Astrocyte of the cerebellum (primary cell): Measurements from ENCODE around the gene YTHDF1.

ENCODE experiments used
- DNase-seq: peaks from one replicate; pipeline ENCODE4 v3.0.0-alpha.2; 2011; ENCODE audit warnings: low read depth
- H3K4me3 ChIP-seq: 2 replicates; pipeline ENCODE4 v1.5.1; 2011; ENCODE audit warnings: mild to moderate bottlenecking, low read depth, low read length, moderate library complexity
- in situ Hi-C: cut with HindIII; loops from 2 replicates; pipeline ENCODE4 v1.10.0; 2017; ENCODE audit warnings: low sequenced_read_pairs
- TF ChIP-seq, protein P1 (sequence below): IDR thresholded peaks from 2 replicates; pipeline ENCODE4 v1.5.1; 2012; ENCODE audit warnings: low read length, low read depth, moderate library complexity, mild to moderate bottlenecking; ENCODE audit errors: missing control alignments

Gene YTHDF1

DNA sequence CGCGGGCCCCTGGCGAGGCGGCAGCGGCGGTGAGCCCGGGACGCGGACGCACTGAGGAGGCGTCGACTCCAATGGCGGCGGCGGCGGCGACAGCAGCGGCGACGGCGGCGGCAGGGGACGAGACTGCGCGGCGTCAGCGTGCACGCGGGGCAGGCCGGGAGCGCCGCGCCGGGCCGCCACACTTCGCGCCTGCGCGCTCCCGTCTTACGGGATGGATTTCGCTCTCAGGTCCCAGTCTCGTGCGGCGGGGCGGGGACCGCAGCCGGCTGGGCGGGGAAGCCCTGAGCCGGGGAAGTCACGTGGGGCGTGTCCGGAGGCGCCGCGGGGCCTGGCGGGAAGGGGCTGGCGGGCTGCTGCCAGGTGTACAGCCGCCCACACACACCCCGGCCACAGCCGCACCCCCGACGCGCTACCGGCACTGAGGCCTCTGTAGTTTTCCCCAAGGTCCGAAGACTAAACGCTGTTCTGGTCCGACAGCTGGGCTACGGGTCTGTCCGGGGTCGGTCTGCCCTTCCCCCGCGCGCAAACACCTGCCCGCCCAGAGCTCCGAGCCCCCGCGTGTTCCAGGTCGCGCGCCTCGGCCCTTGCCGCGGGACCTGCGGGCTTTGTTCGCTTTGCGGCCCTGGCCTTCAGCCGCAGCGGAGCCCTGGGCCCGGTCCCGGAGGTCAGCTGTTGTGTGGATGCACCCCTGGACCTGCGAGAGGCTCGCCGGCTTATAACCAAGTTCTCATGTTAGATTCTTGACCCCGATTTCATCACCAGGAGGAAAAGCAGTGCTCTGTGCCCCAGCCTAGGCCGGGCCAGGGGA is at the start of gene YTHDF1:
YTHDF1 (minus strand) TSS at position 91 of the 808 bp plus-strand sequence. CDS start 239 bp downstream, outside the sequence.
- in situ Hi-C loops = loop anchor here (25.0 kb wide), 1 partner anchor 129 kb away; no protein-coding TSS in a partner anchor
- peak within 1 kb of the TSS; percentile 80 for H3K4me3 ChIP-seq
- TF ChIP-seq, protein P1, sequence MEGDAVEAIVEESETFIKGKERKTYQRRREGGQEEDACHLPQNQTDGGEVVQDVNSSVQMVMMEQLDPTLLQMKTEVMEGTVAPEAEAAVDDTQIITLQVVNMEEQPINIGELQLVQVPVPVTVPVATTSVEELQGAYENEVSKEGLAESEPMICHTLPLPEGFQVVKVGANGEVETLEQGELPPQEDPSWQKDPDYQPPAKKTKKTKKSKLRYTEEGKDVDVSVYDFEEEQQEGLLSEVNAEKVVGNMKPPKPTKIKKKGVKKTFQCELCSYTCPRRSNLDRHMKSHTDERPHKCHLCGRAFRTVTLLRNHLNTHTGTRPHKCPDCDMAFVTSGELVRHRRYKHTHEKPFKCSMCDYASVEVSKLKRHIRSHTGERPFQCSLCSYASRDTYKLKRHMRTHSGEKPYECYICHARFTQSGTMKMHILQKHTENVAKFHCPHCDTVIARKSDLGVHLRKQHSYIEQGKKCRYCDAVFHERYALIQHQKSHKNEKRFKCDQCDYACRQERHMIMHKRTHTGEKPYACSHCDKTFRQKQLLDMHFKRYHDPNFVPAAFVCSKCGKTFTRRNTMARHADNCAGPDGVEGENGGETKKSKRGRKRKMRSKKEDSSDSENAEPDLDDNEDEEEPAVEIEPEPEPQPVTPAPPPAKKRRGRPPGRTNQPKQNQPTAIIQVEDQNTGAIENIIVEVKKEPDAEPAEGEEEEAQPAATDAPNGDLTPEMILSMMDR = no peak
- DNase-seq = peak; percentile 69

DNA sequence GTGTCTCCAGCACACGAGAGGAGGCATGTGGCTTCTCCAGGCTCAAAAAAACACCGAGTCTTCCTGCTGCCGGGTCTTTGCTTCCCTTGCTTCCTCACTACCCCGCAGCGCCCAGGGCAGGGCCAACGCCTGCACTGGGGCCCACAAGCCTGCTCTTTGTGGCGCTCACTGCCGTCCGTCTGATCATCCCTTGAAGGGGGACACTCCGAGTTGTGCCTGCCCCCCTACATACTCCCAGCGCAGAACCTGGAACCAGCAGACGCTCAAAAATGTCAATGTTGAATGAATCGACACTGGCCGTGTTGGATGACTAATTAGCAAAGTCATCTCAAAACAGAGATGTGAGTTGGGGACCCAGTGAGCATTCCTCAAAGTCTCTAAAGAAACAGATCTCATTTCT is 48.6 kb upstream of the YTHDF1 start:
- DNase-seq = no peak
- H3K4me3 ChIP-seq = no peak overlapping the region
- TF ChIP-seq, protein P1 = no peak
- in situ Hi-C loops = no loop called here

DNA sequence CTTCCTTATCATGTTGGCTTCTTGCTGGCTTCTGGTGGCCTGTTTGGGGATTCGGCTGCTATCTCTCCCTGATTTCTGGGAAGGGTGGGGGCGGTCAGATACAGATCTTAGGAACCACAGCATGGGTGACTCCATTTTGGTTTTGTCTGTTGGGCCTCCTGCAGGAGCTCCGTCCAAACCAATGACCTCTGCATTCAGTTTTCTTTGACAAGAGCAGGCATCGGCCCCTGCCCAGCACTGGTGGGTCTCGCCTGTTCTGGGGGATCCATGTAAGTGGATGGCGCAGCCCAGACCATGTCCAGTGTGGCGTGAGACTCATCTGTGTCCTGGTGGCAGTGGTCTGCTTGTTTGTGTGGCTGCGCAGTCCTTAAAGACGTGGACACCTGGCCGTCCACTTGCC is 48.1 kb upstream of the YTHDF1 start:
- DNase-seq = no peak
- TF ChIP-seq, protein P1 = no peak
- in situ Hi-C loops = no loop called here
- no peak overlapping the region for H3K4me3 ChIP-seq

DNA sequence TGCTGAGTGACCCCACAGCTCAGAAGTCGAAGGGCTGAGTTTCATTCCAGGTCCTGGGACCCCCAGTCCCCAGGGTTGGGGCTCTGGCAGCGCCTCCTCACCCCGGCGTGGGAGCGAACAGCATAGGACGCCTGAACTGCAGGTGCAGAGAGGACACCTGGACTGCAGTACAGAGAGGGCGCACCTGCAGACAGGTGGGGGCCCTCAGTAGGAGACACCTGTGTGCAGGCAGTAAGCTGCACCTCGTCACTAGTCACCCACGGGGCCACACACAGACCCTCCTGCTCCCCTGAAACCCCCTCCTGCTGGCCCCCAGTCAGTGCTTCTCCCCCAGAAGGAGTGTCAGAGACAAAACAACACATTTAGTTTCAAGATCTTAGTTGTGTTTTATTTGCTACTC is 46.9 kb upstream of the YTHDF1 start:
- in situ Hi-C loops = no loop called here
- TF ChIP-seq, protein P1 = no peak
- no peak for DNase-seq
- H3K4me3 ChIP-seq = no peak overlapping the region

DNA sequence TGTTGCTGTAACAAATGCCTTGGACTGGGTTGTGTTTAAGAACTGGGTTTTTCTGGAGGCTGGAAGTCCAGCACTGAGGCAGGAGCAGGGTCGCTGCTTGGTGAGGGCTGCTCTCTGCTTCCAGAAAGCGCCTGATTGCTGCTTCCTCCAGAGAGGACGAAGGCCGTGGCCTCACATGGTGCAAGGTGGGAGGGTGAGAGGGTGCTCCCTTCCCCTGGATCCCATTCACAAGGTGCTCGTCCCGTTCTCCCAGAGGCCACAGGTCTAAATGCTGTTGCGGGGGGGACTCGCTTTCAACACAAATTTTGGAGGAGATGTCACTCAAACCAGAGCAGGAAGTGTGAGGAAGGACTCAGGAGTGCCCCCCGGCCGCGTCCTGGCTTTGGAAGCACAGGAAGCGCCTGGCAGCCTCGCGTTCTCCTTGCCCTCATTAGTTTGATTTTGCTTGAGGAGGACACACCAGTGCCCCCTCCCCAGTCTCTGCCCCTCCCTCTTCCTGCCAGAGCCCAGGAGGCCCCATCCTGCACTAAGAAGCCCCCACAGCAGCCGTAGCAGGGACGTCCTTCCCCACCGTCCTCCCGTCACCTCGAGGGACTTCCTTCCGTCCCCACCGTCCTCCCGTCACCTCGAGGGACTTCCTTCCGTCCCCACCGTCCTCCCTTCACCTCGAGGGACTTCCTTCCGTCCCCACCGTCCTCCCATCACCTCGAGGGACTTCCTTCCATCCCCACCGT is 46.0 kb upstream of the YTHDF1 start:
- in situ Hi-C loops = no loop called here
- TF ChIP-seq, protein P1 = no peak
- H3K4me3 ChIP-seq = no peak overlapping the region
- DNase-seq = no peak

DNA sequence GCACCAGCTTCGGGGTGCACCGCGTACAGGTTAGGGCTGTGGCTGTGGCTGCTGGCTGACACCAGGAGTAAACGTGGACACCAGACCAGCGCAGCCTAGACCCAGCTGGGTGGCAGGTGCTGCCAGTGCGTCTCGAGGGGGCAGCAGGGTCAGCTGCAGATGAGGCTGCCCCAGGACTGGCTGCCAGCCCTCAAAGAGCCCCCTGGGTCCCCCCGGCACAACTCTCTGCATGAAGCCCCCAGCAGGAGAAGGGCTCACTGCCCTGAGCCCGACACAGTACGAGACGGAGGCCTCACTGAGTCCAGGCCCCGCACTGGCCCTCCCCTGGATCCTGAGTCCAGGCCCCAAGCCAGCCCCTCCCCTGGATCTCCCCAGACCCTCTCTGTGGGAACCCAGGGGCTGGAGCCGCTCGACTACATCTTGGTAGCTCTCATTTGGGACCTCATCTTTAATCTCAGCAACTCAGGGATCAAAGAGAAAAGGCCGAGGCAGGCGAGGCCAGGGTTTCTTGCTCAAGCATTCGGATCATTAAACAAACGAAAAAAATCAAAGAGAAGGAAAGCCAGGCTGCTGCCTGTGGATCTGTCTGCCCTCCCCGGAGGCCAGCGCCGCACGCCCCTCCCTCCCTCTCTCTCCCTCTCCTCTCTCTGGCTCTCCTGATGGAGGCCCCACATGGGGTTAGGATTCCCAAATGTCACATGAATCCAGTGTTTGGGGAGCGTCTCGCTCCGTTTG is 45.3 kb upstream of the YTHDF1 start:
- TF ChIP-seq, protein P1 = no peak
- in situ Hi-C loops = no loop called here
- H3K4me3 ChIP-seq = no peak overlapping the region
- no peak for DNase-seq
